Fibroblast of skin of left quadriceps (primary cell): ENCODE data around the gene TBCK.
"Not testable (repeated sequence)": the region's sequence is repeated elsewhere in the genome, so short reads cannot be mapped to it uniquely, and the experiment has no call there.

Source experiments
- DNase-seq, 2 experiments: peaks; one replicate each; pipeline ENCODE4 v3.0.0-alpha.2; 2013; ENCODE audit warnings: low read depth in 2 of 2

Gene TBCK

DNA sequence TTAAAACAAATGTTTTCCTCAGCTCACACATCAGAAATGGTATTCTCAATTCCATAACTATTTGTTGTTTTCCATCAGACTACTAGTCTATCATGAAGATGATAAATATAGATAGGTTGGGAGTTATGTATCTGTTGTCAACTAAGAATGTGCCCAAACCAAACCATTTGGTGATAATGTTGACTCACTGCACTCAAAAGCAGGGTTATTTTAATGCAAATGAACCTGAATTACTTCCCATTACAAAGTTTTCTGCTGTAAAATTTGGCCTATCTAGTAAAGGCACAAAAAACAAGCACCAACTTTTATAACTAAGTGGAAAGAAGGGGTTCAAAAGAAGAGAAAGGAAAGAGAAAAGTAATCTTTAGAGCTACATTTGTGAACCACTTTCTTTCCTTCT, 93.5 kb downstream of the TBCK start:
- no peak for DNase-seq

DNA sequence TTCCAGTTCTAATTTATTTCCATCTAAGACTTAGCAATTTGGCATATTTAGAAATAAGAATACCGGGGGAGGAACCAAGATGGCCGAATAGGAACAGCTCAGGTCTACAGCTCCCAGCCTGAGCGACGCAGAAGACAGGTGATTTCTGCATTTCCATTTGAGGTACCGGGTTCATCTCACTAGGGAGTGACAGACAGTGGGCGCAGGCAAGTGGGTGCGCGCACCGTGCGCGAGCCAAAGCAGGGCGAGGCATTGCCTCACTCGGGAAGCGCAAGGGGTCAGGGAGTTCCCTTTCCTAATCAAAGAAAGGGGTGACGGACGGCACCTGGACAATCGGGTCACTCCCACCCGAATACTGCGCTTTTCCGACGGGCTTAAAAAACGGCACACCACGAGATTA, 102.7 kb downstream of the TBCK start:
- not testable (repeated sequence) for DNase-seq

DNA sequence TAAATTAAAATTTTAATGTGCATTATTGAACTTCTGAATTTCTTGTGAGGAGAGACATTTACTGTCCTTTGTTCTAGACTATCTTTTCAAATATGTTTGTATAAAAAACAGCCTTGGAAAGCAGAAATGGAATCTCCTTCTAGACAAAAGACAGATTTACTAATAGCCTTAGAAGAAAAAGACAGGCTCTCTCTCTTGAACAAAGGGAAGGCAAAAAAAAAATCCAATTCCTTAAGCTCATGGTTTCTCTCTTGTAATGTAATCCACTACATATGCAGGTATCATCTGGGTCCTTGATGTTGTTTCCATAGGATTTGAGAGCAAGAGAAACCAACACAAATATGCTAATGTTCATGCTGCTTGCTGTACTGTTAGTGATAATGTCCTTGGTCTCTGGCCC, 106.0 kb downstream of the TBCK start:
- DNase-seq: no peak

DNA sequence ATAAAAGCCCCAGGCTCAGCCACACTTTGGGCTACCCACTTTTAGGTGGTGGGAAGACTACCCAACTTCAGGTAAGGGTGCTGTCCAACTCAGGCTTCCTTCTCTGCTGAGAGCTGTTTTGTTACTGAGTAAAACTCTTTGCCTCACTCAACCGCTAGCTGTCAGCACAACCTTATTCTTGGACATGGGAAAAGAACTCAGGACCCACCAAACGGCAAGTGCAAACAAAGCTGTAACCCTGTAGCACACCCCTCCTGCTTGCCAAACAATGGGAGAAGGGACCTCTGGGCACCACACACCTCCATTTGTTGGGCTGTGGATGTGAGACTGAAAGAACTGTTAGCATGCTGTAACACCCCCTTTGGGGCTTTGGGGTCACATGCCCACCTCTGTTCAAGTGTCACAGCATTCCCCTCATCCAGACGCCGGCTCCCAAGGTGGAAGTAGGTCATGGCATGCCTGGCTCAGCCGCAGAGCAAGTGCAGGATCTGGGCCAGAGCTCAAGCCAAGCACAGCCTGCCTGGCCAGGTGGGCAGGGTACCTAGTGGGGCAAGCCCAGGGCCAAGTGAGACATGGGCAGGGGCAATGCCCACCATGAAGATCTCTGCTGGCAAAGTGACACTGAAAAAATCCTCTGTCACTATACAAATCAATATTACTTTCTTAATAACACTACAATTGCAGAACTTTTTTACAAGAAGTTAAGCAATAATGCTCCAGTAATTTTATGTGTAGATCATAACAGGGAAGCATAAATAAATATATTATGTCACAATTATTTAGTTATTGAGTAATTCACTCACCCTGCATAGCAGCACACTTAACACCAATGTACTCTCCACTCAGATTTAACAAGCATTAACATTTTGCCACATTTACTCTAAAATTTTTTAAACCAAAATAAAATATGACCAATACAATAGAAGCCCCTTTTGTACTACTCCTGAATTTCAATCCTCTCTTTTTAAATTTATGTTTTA, 107.2 kb downstream of the TBCK start:
- DNase-seq: no peak

DNA sequence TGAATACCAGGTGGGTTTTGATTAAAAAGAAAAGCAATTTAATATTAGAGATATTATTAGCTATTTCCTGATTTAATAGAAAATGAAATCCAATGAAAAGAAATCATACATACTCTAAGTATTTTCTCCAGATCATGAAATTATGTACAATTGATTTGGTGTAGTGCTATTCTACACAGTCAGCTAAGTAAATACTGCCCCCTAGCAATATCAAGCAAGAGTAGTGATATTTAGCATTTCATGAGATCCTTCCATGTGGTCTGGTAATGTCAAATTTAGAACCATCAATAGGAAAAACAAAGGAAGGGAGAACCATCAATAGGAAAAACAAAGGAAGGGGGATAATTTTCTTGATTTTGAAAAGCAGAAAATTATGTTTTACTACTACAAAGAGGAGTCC, 114.6 kb downstream of the TBCK start:
- no peak for DNase-seq

DNA sequence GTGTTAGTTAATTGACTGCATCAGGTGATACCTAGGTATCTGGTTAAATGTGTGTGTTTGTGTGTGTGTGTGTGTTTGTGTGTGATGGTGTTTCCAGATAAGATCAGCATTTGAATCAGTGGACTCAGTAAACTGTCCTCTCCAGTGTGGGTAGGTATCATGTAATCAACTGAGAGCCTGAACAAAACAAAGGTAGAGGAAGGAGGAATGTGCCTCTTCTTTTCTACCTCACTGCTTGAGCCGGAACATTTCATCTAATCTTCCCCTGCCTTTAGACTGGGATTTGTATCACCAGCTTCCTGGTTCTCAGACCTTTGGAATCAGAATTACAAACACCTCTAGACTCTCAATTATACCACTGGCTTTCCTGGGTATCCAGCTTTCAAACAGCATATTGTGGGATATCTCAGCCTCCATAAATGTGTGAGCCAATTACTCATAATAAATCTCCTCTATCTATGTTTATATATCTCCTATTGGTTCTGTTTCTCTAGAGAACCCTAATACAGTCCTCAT, 120.5 kb downstream of the TBCK start:
- DNase-seq: no peak

DNA sequence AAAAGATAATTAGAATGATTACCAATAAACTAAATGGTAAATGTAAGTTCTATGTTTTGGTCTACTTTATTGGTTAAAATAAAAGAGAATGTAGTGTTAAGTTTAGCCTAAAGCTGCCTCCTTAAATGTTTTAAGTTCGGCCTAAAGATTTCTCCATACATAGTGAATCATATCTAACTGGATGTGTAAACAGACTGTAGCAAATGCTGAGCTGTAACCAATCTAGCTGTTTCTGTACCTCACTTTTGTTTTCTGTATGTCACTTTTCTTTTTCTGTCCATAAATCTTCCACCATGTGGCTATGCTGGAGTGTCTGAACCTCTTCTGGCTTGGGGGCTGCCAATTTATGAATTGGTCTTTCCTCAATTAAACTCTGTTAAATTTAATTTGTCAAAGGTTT, 121.2 kb downstream of the TBCK start:
- no peak for DNase-seq

DNA sequence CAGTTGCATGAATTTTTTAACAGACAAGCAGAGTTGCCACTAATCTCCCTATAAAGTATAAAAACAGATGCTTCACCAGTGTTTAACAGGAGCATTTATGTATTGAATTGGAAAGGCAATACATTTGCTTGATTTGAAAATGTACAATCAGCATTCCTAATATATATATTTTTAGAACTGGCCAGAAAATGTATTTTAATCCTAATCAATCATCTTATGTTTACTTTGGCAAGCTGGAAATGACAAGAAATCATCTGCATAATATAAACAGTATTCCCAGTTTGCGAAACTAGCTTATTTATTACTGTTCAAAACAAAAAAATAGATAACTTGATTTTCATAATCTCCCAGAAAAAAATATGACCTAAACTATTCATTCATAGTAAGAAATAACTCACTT, 123.9 kb downstream of the TBCK start:
- no peak for DNase-seq

DNA sequence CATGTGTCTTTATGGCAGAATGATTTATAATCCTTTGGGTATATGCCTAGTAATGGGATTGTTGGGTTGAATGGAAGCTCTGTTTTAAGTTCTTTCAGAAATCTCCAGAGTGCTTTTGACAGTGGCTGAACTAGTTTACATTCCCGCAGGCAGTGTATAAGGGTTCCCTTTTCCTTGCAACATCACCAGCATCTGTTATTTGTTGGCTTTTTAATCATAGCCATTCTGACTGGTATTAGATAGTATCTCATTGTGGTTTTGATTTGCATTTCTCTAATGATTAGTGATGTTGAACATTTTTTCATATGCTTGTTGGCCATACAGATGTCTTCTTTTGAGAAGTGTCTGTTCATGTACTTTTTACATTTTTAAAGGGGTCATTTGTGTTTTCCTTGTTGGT, 129.8 kb downstream of the TBCK start:
- peak in 1 of 2 experiments; percentile 8 for DNase-seq

DNA sequence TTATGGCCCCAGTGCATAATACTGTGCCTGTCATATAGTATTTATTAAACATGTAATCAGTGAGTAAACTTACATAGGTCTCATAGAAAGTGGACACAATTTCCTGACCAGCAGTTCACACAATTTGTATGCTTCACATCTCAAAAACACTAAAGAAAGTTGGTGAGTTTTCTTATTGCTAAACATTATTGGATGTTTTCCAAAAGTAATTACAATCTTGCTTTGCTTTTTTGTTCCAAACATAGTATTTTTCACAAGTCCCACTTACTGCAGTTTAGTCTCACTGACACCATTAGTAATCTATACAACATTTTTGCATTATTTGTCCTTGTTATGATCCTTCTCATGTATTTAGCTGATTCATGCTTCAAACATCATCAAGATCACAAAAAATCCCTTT, 132.5 kb downstream of the TBCK start:
- DNase-seq: no peak

DNA sequence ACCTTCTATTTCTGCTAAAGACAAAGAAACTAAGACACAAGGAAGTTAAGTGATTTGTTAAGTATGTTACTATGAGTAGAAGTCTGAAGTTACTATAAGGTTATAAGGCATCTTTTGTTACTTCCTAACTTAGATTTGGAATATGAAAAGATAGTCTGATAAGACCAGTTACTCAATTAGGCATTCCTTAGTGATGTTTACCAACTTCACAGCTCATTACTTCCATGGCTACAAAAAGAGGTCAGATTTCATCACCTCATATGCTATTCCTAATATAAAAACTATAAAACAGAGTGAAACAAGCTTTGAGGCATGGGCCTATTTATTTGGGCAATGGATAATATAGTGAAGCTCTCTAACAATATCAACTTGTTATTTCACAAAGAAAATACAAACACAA, 143.1 kb downstream of the TBCK start:
- no peak for DNase-seq

DNA sequence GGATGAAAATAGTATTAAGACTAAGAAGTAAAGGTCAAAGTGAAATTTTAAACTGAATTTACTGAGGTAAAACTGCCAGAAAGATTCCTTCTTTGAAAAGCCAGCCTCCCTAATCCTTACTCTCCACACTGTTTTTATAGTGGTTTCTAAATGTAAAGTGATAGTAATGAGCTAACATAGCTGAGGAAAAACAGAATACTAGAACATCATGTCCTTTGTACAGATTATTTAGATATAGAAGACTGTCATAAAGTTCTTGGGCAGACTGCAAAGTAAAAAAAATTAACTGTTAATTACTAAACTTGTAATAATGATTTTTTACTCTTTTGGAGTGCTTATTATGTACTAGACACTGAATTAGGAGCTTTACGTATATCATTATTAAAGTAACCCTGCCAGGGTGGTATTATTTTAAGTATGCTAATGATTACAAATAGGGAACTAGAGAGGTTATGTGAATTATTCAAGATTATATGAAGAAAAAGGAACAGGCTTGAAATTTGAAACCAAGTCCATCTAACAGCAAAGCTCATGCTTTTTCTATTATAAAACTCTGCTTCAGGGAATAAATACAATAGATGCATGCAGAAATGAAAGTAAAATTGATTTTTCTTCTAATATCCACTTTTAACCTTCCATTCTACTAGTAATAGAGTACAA, 150.5 kb downstream of the TBCK start:
- DNase-seq: no peak

DNA sequence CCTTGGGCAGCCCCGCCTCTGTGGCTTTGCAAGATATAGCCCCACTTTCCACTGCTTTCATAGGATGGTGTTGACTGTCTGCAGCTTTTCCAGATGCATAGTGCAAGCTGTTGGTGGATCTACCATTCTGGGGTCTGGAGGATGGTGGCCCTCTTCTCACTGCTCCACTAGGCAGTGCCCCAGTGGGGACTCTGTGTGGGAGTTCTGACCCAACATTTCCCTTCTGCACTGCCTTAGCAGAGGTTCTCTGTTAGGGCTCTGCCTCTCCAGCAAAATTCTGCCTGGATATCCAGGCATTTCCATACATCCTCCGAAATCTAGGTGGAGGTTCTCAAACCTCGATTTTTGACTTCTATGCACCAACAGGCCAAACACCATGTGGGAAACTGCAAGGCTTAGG, 153.7 kb downstream of the TBCK start:
- DNase-seq: no peak

DNA sequence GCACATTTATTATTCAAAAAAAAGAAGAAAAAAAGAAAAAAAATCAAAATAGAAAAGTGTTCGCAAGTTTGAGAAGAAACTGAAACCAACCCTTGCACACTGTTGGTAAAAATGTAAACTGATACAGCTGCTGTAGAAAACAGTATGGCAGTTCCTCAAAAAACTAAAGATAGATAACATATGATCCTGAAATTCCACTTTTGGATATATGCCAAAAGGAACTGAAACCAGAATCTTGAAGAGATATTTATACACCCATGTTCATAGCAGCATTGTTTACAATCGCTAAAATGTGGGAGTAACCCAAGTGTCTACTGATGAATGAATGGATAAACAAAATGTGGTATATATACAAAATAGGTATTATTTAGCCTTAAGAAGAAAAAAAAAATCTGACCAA, 155.4 kb downstream of the TBCK start:
- no peak for DNase-seq

DNA sequence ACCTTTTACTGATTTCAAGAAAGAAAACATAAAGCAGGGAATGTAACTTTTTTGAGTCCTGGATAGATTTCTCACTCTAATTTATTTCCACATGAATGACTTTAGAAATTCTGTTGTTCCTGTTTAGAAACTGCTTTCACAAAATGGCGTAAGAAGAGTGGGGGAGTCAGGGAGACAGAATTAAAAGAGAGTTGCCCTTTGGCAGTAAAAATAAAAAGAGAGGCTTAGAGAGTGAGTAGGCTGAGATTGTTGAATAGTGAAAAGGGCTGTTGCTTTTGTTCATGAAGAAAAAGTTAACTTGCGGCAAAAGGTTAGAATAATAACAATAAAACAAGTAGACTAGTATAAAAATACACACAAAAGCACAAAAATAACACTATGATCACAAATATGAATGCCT, 166.1 kb downstream of the TBCK start:
- DNase-seq: no peak

DNA sequence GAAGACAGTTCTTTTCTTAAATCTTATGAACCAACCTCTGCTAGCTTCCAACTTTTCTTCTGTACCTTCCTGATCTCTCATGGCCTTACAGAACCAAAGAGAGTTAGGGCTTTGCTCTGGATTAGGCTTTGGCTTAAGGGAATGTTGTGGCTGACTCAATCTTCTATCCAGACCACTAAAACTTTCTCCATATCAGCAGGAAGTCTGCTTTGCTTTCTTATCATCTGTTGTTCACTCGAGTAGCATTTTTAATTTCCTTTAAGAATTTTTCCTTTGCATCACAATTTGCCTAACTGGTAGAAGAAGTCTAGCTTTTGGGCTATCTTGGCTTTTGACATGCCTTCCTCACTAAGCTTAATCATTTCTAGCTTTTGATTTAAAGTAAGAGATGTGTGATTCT, 167.0 kb downstream of the TBCK start:
- DNase-seq: no peak

DNA sequence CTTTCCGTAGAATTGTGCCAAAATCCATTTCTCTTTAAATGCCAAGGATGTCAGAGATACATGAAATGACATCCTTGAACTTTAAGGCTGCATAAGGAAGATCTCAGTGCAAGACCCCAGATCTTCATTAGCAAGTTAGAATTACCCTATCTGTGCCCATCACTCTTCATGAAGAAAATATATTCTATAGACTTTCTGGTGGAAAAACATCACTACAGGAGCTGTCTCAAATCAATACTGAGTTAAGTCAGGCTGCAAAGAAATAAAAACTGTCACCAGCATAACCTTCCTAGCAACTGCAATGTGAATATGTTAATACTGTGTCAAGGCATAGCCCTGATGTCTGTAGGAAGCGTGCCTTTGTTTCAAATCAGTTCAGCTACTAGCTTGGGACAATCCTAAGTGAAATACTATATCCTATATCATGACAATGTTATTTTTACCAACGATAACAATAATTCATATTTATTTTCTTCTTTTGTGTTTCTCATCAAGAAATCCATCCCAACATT, 173.3 kb downstream of the TBCK start:
- DNase-seq: no peak

DNA sequence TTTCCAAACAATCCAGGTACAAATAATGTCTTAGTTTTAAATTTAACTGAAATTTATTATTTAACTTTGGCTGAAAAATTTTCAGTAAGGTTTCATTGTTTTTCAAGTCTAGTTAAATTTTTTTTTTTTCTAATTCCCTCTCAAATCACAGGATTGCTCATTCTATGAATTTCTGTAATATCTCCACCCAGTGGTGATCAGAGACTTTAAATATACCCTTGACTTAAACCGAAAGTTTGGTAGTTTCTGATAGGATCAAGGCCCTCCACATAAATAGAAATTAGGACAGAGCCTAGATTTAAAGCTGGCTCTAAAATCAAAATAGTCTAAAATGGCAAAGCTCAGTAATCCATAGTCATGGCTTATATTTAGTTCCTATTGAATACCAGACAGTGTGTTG, 175.4 kb downstream of the TBCK start:
- DNase-seq: no peak

DNA sequence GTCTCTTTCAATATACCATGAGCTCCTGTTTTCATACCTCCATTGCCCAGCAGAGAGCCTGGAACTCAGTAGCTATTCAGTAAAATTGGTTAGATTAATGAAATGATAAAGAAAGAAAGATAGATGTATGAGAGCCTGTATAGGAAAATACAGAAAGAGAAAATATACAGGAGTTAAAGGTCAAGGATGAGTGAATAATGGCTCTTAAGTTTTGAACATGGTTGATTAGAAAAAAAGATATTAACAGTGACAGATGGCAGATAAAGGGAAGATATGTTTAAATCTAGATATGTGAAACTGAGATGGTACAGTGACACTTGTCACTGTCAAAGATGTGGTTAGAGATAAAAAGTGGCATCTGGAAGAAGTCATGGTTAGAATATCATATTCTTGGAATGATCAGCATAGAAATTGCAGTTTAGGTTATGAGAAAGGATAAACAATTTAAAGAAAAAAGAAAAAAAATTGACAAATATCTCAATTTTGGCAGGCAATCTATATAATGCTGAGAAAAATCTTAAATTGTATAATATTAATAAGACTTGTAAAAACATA, 179.2 kb downstream of the TBCK start:
- DNase-seq: no peak

DNA sequence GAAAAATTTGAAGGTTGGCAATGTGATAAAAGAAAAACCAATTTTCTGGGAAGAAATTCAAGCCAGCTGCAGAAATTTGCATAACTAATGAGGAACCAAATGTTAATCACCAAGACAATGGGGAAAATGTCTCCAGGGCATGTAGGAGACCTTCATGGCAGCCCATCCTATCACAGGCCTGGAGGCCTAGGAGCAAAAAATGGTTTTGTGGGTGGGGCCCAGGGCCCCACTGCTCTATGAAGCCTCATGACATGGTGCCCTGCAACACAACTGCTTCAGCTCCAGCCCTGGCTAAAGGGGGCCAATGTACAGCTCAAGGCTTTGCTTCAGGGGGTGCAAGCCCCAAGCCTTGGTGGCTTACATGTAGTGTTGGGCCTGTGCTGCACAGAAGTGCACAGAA, 184.0 kb downstream of the TBCK start:
- no peak for DNase-seq

DNA sequence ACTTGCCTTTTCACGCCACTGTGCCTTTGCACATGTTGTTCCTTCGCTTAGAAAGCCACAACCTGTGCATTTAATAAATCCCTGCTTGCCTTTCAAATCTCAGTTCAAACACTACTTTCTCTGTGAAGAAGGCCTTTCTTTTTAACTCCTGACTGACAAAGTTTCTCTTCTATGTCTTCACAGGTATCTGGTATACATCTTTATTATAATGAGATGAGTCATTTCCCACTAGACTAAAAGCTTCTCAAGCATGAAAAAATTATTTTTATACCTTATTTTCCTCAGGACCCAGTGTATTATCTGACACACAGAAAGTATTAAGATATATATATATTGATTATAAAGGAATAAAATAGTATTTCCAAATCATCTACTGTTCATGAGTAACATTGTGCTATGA, 189.9 kb downstream of the TBCK start:
- DNase-seq: no peak

DNA sequence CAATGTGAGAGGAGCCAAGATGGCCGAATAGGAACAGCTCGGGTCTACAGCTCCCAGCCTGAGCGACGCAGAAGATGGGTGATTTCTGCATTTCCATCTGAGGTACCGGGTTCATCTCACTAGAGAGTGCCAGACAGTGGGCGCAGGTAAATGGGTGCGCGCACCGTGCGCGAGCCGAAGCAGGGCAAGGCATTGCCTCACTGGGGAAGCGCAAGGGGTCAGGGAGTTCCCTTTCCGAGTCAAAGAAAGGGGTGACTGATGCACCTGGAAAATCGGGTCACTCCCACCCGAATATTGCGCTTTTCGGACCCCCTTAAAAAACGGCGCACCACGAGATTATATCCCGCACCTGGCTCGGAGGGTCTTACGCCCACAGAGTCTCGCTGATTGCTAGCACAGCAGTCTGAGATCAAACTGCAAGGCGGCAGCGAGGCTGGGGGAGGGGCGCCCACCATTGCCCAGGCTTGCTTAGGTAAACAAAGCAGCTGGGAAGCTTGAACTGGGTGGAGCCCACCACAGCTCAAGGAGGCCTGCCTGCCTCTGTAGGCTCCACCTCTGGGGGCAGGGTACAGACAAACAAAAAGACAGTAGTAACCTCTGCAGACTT, 196.0 kb downstream of the TBCK start:
- not testable (repeated sequence) for DNase-seq
